ENCODE results near the gene ATP6V1B1. TPM values are rescaled to one million over a fixed set of nuclear protein-coding genes. Genes with fewer than 3 reads are reported as not detected.
A peak's percentile ranks its signal among the peaks of the same experiment; 100 is the strongest.

The ATP6V1B1 gene
- total RNA-seq, 1 experiment from 2014 or later, result 6.5 TPM

DNA sequence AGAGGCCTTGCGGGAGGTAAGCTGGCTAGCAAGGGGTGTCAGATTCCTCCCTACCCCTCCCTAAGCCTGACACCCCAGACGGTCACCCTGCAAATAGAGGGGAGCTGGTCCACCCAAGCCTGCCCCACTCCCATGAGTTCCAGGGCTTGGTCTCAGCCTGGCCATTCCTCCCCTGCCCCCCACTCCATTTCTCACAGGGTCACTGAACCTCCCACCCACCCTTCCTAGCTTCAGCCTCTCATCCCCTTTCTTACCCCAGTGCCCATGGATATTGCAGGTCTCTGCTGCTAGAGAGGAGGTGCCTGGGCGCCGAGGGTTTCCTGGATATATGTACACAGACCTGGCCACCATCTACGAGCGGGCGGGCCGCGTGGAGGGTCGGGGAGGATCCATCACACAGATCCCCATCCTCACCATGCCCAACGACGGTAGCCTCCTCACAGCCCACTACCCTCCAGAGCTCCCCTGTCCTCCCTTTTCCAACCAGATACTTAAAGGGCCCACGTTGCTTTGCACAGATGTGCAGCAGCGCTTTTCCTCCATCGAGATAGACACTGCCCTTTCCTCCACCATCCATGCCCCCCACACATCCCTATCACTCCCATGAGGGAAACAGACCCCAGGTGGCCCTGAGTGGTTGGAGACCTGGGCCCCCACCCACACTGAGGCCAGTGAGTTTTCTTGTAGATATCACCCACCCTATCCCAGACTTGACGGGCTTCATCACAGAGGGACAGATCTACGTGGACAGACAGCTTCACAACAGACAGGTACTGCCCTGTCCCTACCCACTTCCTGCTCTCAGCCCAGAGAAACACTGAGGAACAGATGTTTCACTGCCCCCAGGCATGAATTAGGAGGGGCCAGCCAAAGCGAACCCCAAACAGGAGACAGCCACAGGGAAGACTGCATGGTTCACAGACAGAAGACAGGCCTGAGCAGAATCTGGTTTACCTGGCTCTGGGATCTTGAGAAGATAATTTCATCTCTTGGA, 27.5 kb downstream of the ATP6V1B1 start:
- intact Hi-C loops (cut with micrococcal nuclease; ENCODE audit: unreplicated experiment), result no loop called here
- H3K36me3 ChIP-seq (ENCODE audit: insufficient read depth, low read length, poor library complexity, severe bottlenecking), result no peaks in the 10 kb centered on the region
- POLR2A ChIA-PET (ENCODE audit: low non-redundant PET), result no interaction called here
- no peak overlapping the region for H3K27ac ChIP-seq (ENCODE audit: low read depth, low read length, poor library complexity, severe bottlenecking)
- CTCF ChIA-PET, result no interaction called here
- no peak for TF ChIP-seq CTCF (conservative IDR thresholded peaks at IDR 0.05; ENCODE audit: low read depth, low read length)
- TF ChIP-seq EZH2 (IDR thresholded peaks at IDR 0.05; ENCODE audit: borderline replicate concordance, low read depth, low read length, poor library complexity, severe bottlenecking), result no peak
- BruUV-seq (replicated peaks), result no TSS peak
- no peaks in the 10 kb centered on the region for H3K9me3 ChIP-seq (ENCODE audit: low read depth, low read length, poor library complexity, severe bottlenecking)
- H3K4me1 ChIP-seq (ENCODE audit: insufficient read depth, low read length, poor library complexity, severe bottlenecking), result no peaks in the 10 kb centered on the region
- no peak overlapping the region for H3K4me3 ChIP-seq (ENCODE audit: low read depth, low read length, poor library complexity, severe bottlenecking)
- no peak for DNase-seq (ENCODE audit: low spot score)
- H3K27me3 ChIP-seq (replicated peaks; ENCODE audit: insufficient read depth, low read depth, low read length, poor library complexity), result no peaks in the 10 kb centered on the region

DNA sequence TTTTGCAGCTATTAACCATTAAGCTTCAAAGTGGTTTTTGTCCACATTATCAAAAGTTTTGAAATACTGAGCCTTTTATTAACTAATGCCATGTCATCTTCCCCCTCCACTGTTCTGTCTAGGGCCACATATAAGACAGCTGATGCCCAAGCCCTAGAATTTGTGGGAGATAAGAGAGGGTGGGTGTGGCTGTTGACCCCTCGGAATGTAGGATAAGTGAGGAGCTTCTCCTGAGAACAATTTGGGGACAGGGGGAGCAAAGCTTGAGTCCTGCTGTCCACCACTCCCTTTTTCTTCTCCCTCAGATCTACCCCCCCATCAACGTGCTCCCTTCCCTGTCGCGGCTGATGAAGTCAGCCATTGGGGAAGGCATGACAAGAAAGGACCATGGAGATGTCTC, 28.4 kb downstream of the ATP6V1B1 start:
- TF ChIP-seq CTCF (conservative IDR thresholded peaks at IDR 0.05; ENCODE audit: low read depth, low read length) (no peak), EZH2 (IDR thresholded peaks at IDR 0.05; ENCODE audit: borderline replicate concordance, low read depth, low read length, poor library complexity, severe bottlenecking) (no peak)
- intact Hi-C loops (cut with micrococcal nuclease; ENCODE audit: unreplicated experiment), result no loop called here
- H3K9me3 ChIP-seq (ENCODE audit: low read depth, low read length, poor library complexity, severe bottlenecking), result no peaks in the 10 kb centered on the region
- no peak for DNase-seq (ENCODE audit: low spot score)
- H3K27me3 ChIP-seq (replicated peaks; ENCODE audit: insufficient read depth, low read depth, low read length, poor library complexity), result no peaks in the 10 kb centered on the region
- CTCF ChIA-PET, result interaction anchor here (0.6 kb wide), 1 partner anchor 141 kb away, joined by 7 read pairs; no protein-coding TSS in a partner anchor
- BruUV-seq (replicated peaks), result no TSS peak
- H3K4me1 ChIP-seq (ENCODE audit: insufficient read depth, low read length, poor library complexity, severe bottlenecking), result no peaks in the 10 kb centered on the region
- H3K4me3 ChIP-seq (ENCODE audit: low read depth, low read length, poor library complexity, severe bottlenecking), result no peak overlapping the region
- no peaks in the 10 kb centered on the region for H3K36me3 ChIP-seq (ENCODE audit: insufficient read depth, low read length, poor library complexity, severe bottlenecking)
- no peak overlapping the region for H3K27ac ChIP-seq (ENCODE audit: low read depth, low read length, poor library complexity, severe bottlenecking)
- POLR2A ChIA-PET (ENCODE audit: low non-redundant PET), result no interaction called here

GRCh38 chr2:70964596-70965386, 29.1 kb downstream of the ATP6V1B1 start:
- no peaks in the 10 kb centered on the region for H3K4me1 ChIP-seq (ENCODE audit: insufficient read depth, low read length, poor library complexity, severe bottlenecking)
- intact Hi-C loops (cut with micrococcal nuclease; ENCODE audit: unreplicated experiment), result no loop called here

More at GRCh38 chr2:70964596-70965386, 29.1 kb downstream of the ATP6V1B1 start:
- H3K4me3 ChIP-seq (ENCODE audit: low read depth, low read length, poor library complexity, severe bottlenecking), result no peak overlapping the region
- H3K27me3 ChIP-seq (replicated peaks; ENCODE audit: insufficient read depth, low read depth, low read length, poor library complexity), result no peaks in the 10 kb centered on the region
- no peak for TF ChIP-seq EZH2 (IDR thresholded peaks at IDR 0.05; ENCODE audit: borderline replicate concordance, low read depth, low read length, poor library complexity, severe bottlenecking)
- 0 out of 2 replicates have a peak, but pooled peaks have one; percentile 17 for TF ChIP-seq CTCF (conservative IDR thresholded peaks at IDR 0.05; ENCODE audit: low read depth, low read length)
- no peaks in the 10 kb centered on the region for H3K9me3 ChIP-seq (ENCODE audit: low read depth, low read length, poor library complexity, severe bottlenecking)
- DNase-seq (ENCODE audit: low spot score), result no peak
- ChIA-PET CTCF (interaction anchor here (0.6 kb wide), 1 partner anchor 141 kb away, joined by 7 read pairs; no protein-coding TSS in a partner anchor), POLR2A (ENCODE audit: low non-redundant PET) (no interaction called here)
- H3K27ac ChIP-seq (ENCODE audit: low read depth, low read length, poor library complexity, severe bottlenecking), result no peak overlapping the region
- BruUV-seq (replicated peaks), result no TSS peak
- H3K36me3 ChIP-seq (ENCODE audit: insufficient read depth, low read length, poor library complexity, severe bottlenecking), result no peaks in the 10 kb centered on the region

Measured in A673 (cell line).